Brain microvascular endothelial cell (primary cell): Measurements from ENCODE around the gene VTI1A.
A peak's percentile ranks its signal among the peaks of the same experiment; 100 is the strongest.

Source experiments
- DNase-seq: peaks from one replicate; pipeline ENCODE4 v3.0.0-alpha.2; 2020
- H3K27ac ChIP-seq: fragments of 250-450 bp; sonication (Bioruptor Pico); 2 replicates; pipeline ENCODE4 v1.5.1; 2020; ENCODE audit warnings: mild to moderate bottlenecking, moderate library complexity
- H3K27me3 ChIP-seq: fragments of 250-450 bp; sonication (Bioruptor Pico); replicated peaks from 2 replicates; pipeline ENCODE4 v1.5.1; 2020; ENCODE audit warnings: mild to moderate bottlenecking
- H3K36me3 ChIP-seq: fragments of 250-450 bp; sonication (Bioruptor Pico); replicated peaks from 2 replicates; pipeline ENCODE4 v1.5.1; 2020; ENCODE audit warnings: mild to moderate bottlenecking
- H3K4me3 ChIP-seq: 2 replicates; pipeline ENCODE4 v1.5.1; 2011; ENCODE audit warnings: low read depth, mild to moderate bottlenecking, control low read depth, low read length, moderate library complexity
- in situ Hi-C: cut with HindIII; loops from 2 replicates; pipeline ENCODE4 v1.10.0; 2017; ENCODE audit warnings: low sequenced_read_pairs, low pct_ligation_motif_present
- TF ChIP-seq, protein P1 (sequence below): IDR thresholded peaks from 2 replicates; pipeline ENCODE4 v1.5.1; 2011; ENCODE audit warnings: low read depth, mild to moderate bottlenecking, moderate library complexity, low read length, control low read depth, inconsistent platforms; ENCODE audit errors: missing control alignments

The VTI1A gene

DNA sequence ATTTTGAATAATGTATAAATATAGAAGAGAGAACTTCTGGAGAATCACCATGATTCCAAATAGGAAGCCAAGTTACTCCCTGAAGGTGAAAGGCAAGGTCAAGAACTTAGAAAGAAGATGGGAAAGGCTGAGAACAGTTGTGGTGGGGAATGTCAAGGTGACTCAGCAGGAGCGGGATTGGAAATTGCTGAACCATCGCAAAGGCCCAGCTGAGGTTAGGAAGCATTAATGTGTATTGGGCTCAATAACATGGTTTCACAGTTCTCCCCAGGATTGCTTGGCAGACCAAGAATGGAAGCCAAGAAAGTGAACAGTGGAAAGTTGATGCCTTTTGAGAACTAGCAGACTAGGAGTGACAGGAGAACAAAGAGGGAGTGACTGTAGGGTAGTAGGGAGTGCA lies 133.3 kb downstream of the VTI1A start:
- no peak overlapping the region for H3K27ac ChIP-seq
- no peaks in the 10 kb centered on the region for H3K36me3 ChIP-seq
- no peaks in the 10 kb centered on the region for H3K27me3 ChIP-seq
- in situ Hi-C loops, result no loop called here
- H3K4me3 ChIP-seq, result no peak overlapping the region
- DNase-seq, result no peak
- TF ChIP-seq, protein P1, sequence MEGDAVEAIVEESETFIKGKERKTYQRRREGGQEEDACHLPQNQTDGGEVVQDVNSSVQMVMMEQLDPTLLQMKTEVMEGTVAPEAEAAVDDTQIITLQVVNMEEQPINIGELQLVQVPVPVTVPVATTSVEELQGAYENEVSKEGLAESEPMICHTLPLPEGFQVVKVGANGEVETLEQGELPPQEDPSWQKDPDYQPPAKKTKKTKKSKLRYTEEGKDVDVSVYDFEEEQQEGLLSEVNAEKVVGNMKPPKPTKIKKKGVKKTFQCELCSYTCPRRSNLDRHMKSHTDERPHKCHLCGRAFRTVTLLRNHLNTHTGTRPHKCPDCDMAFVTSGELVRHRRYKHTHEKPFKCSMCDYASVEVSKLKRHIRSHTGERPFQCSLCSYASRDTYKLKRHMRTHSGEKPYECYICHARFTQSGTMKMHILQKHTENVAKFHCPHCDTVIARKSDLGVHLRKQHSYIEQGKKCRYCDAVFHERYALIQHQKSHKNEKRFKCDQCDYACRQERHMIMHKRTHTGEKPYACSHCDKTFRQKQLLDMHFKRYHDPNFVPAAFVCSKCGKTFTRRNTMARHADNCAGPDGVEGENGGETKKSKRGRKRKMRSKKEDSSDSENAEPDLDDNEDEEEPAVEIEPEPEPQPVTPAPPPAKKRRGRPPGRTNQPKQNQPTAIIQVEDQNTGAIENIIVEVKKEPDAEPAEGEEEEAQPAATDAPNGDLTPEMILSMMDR, result no peak

DNA sequence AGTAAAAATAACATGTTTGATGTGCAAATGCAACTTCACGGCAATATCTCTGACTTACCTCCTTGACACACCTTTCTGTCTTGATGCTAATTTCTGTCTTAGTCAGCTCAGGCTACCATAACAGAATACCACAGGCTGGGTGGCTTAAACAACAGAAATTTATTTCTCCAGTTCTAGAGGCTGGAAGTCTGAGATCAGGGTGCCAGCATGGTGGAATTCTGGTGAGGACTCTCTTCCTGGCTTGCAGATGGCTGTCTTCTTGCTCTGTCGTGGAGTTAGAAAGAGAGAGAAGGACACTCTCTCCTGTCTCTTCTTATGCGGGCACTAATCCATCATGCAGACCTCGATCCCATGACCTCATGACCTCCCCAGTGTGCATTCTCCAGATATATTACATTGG lies 134.9 kb downstream of the VTI1A start:
- in situ Hi-C loops, result no loop called here
- Histone ChIP-seq H3K4me3 (no peak overlapping the region), H3K27me3 (no peaks in the 10 kb centered on the region), H3K27ac (no peak overlapping the region), H3K36me3 (no peaks in the 10 kb centered on the region)
- DNase-seq, result no peak
- TF ChIP-seq, protein P1, result no peak

DNA sequence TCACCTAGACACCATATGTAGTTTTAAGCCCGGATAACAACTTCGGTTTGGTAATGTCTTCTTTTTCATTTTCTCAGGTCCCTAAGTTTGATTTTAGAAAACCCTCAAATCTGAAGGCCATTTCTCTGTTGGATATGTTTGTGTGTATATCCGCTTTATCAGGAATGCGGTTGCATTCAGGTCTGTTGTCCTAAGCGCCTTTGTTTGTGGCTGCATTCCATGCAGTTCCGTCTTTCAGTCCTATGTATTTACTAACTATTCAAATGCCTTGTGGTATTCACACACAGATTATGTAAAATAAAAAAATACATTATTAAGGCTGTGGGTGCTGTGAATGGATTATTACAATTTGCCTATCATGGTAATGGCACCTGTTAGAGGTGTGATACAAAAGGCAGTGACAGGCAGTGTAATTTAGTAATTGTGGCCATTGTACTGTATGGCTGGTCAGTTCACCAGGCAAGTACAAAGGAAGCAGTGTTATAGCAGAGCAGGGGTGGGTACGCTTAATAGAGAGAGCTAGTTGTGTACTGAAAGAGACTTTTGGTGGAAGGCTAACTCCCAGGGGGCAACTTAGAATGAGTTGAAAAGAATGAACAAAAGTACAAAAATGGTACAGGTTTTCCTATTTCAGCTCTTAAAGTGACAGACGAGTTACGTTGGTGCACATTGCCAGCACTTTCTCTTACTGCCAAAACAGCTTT lies 136.4 kb downstream of the VTI1A start:
- no peak for DNase-seq
- H3K4me3 ChIP-seq, result no peak overlapping the region
- no peaks in the 10 kb centered on the region for H3K27me3 ChIP-seq
- TF ChIP-seq, protein P1, result no peak
- in situ Hi-C loops, result no loop called here
- no peaks in the 10 kb centered on the region for H3K36me3 ChIP-seq
- H3K27ac ChIP-seq, result no peak overlapping the region

DNA sequence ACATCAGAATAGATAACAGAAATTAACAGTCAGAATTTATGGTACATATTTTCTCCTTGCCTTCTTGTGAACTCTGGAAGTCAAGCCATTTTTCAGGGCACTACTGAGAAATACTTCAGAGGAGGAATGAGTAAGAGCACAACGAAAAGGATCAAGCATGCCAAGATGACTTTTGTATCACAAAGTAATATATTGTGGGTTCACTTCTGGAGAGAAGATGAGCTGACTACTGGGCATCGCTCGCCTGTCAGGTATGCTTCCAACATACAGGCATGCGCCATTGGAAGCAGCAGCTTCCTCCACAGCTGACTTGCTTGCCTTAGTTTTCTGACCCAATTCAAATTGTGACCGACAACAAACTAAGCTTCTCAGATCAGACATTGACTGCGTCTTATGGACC lies 137.3 kb downstream of the VTI1A start:
- in situ Hi-C loops, result no loop called here
- H3K36me3 ChIP-seq, result no peaks in the 10 kb centered on the region
- no peaks in the 10 kb centered on the region for H3K27me3 ChIP-seq
- DNase-seq, result no peak
- H3K4me3 ChIP-seq, result no peak overlapping the region
- no peak overlapping the region for H3K27ac ChIP-seq
- TF ChIP-seq, protein P1, result no peak

DNA sequence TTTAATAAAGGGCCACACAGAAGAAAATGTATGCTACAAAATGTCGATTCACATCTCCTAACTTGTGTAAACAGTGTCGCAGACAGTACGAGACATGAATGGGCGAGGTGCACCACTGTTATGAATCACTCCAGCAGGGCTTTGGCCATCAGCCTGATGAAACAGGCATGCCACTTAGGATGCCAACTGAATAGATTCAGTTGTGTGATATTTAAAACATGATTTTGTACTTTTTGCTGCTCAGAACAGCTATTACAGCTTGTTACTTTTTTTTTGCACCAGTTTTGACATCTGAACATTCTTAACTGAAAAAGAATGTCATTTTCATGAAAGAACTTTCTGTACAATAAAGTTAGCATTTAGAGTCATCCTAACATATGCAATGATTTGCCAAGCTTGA lies 138.1 kb downstream of the VTI1A start:
- H3K4me3 ChIP-seq, result no peak overlapping the region
- in situ Hi-C loops, result no loop called here
- no peaks in the 10 kb centered on the region for H3K27me3 ChIP-seq
- peak; percentile 34 for DNase-seq
- no peaks in the 10 kb centered on the region for H3K36me3 ChIP-seq
- TF ChIP-seq, protein P1, result no peak
- H3K27ac ChIP-seq, result no peak overlapping the region

DNA sequence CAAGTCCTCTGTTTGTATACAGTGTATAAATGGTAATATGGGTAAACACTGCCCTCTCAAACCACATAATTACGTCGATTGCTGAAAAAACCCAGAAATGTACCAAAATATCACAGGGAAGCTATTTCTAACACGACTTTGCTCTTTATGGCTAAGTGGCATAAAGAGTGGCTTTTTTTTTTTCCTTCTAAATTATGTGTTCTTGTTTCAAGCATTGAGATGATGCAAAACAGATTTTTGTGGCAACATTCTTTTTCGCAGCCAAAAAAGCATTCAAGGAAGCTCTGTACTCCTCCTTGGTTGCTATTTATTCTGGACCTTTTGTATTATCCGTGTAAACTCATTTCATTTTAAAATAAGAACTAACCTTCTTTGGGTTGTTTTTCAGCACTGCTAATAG lies 138.9 kb downstream of the VTI1A start:
- Histone ChIP-seq H3K27me3 (no peaks in the 10 kb centered on the region), H3K36me3 (no peaks in the 10 kb centered on the region), H3K4me3 (no peak overlapping the region), H3K27ac (no peak overlapping the region)
- TF ChIP-seq, protein P1, result no peak
- no peak for DNase-seq
- in situ Hi-C loops, result no loop called here
